AG04450 (cell line): ENCODE data around the gene PI16. TPM values are rescaled to one million over a fixed set of nuclear protein-coding genes. Genes with fewer than 3 reads are reported as not detected.

Source experiments
- CTCF ChIA-PET: fragments of 300-600, 350-600 bp; formaldehyde crosslinking; extraction: SDS; loops from one replicate; lab custom pipeline; 2022; ENCODE audit warnings: antibody characterized with exemption, inconsistent platforms; lab: Charles Lee
- POLR2A ChIA-PET: fragments of 350-600 bp; formaldehyde crosslinking; extraction: SDS; loops from one replicate; lab custom pipeline; 2021; ENCODE audit warnings: antibody characterized with exemption, inconsistent platforms; lab: Yijun Ruan, JAX
- DNase-seq: peaks from one replicate; pipeline ENCODE4 v3.0.0-alpha.2; 2011; ENCODE audit warnings: low read depth, low spot score
- H3K27ac ChIP-seq: one replicate; pipeline ENCODE4 v1.5.1; 2012; ENCODE audit warnings: low read depth, low read length, control low read depth
- H3K27me3 ChIP-seq: one replicate; pipeline ENCODE4 v1.6.0; 2012; ENCODE audit warnings: low read length; ENCODE audit not compliant: control insufficient read depth, insufficient read depth
- H3K4me3 ChIP-seq: 2 replicates; pipeline ENCODE4 v1.5.1; 2011; ENCODE audit warnings: mild to moderate bottlenecking, low read depth, low read length, control low read depth
- H3K9me3 ChIP-seq: 2 replicates; pipeline ENCODE4 v1.5.1; 2012; ENCODE audit warnings: low read length; ENCODE audit not compliant: control insufficient read depth, insufficient read depth
- polyA plus RNA-seq: library from polyadenylated mRNA; depleted of rRNA; stranded (reverse); fragments of >200 nt; gene quantifications from 2 replicates; pipeline ENCODE4 v1.2.3, GENCODE V29; 2011
- TF ChIP-seq, protein P1 (sequence below): IDR thresholded peaks from 2 replicates; pipeline ENCODE4 v1.5.1; 2011; ENCODE audit warnings: low read depth, low read length, control low read depth, inconsistent platforms

Gene PI16
- polyA plus RNA-seq, 1 experiment: 0.05 TPM

DNA sequence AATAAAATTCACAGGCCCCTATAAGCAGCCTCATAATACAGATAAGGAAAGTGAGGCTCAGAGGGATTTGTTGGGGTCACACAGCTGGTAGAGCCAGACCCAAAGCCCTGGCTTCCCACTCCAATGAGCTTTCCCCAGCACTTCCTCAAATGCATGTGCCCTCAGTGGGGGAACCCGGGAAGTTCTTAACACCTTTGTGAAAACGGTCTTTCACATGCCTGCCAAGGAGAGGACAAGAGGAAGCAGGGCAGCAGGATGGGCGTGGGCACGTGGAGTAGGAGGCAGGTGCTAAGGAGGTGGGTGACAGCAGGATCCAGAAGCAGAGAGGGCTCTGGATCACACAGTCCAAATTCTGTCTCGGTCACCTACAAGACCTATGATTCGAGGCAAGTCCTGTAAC is 598 bp downstream of the PI16 start:
- CTCF ChIA-PET: interaction anchor here (1.0 kb wide), 1 partner anchor 63 kb away, joined by 3 read pairs; no protein-coding TSS in a partner anchor
- H3K27me3 ChIP-seq: no peaks in the 10 kb centered on the region
- POLR2A ChIA-PET: no interaction called here
- peaks cover 2% of the 10 kb centered on the region; the same call in 1 of the 2 replicates for H3K9me3 ChIP-seq
- H3K4me3 ChIP-seq: no peak overlapping the region
- no peak for DNase-seq
- H3K27ac ChIP-seq: no peak overlapping the region
- TF ChIP-seq, protein P1, sequence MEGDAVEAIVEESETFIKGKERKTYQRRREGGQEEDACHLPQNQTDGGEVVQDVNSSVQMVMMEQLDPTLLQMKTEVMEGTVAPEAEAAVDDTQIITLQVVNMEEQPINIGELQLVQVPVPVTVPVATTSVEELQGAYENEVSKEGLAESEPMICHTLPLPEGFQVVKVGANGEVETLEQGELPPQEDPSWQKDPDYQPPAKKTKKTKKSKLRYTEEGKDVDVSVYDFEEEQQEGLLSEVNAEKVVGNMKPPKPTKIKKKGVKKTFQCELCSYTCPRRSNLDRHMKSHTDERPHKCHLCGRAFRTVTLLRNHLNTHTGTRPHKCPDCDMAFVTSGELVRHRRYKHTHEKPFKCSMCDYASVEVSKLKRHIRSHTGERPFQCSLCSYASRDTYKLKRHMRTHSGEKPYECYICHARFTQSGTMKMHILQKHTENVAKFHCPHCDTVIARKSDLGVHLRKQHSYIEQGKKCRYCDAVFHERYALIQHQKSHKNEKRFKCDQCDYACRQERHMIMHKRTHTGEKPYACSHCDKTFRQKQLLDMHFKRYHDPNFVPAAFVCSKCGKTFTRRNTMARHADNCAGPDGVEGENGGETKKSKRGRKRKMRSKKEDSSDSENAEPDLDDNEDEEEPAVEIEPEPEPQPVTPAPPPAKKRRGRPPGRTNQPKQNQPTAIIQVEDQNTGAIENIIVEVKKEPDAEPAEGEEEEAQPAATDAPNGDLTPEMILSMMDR: no peak

DNA sequence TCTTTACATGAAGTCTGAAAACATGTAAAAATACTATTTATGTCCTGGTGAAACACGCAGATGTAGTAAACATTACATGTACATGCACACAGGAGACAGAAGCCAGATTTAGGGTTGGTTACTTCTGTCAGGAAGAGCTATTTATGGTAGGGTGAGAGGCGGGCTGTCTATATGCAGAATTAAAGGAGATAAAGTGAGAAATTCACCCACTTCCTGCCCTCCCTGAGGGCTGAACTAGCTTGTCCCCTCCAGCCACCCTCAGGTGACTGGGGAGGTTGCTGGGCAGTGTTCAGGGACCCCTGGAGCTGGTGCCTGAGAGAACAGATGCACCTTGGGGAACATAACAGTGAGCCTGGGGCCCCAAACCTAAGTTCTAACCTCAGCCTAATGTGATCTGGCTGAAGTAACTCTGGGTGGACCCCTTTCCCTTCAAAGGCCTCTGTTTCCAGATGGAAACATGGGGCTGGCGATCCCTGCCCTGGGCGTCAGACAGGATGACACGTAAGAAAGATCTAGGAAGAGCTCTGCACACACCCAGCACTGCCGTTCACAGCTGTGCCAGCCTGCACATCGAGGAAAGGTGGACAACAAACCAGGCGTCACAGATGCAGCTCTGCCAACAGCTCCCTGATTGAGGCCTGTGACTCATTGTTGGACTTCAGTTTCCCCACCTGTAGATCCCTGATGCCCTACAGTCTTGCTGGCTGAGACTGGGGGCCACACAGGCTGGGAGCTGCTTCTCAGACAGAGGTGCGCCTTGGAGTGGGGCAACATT is 1.3 kb downstream of the PI16 start:
- H3K4me3 ChIP-seq: no peak overlapping the region
- TF ChIP-seq, protein P1: no peak
- no peak overlapping the region for H3K27ac ChIP-seq
- no peak for DNase-seq
- CTCF ChIA-PET: interaction anchor here (1.0 kb wide), 1 partner anchor 62 kb away, joined by 3 read pairs; no protein-coding TSS in a partner anchor
- no peaks in the 10 kb centered on the region; the same call in 1 of the 2 replicates for H3K9me3 ChIP-seq
- no peaks in the 10 kb centered on the region for H3K27me3 ChIP-seq
- POLR2A ChIA-PET: no interaction called here

DNA sequence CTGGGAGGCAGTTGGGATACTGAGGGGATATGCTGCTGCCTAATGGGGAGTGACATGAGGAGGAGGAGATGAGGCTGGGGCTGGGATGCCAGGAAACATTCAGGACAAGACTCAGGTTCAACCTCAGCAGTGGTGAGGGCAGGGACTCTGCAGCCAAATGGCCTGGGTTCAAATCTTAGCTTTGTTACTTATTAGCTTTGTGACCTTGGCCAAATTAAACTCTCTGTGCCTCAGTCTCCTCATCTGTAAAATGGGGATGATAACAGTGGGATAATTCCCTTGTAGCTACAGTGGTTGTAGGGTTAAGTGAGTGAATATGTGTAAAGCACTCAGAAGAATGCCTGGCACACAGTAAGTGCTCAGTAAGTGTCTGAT is 1.9 kb downstream of the PI16 start:
- H3K27ac ChIP-seq: no peak overlapping the region
- POLR2A ChIA-PET: no interaction called here
- no peak for DNase-seq
- no peaks in the 10 kb centered on the region for H3K27me3 ChIP-seq
- H3K4me3 ChIP-seq: no peak overlapping the region
- no peaks in the 10 kb centered on the region; the same call in 1 of the 2 replicates for H3K9me3 ChIP-seq
- TF ChIP-seq, protein P1: no peak
- CTCF ChIA-PET: interaction anchor here (0.9 kb wide), 1 partner anchor 71 kb away, joined by 3 read pairs; the partner anchor contains the start of gene C6orf89

DNA sequence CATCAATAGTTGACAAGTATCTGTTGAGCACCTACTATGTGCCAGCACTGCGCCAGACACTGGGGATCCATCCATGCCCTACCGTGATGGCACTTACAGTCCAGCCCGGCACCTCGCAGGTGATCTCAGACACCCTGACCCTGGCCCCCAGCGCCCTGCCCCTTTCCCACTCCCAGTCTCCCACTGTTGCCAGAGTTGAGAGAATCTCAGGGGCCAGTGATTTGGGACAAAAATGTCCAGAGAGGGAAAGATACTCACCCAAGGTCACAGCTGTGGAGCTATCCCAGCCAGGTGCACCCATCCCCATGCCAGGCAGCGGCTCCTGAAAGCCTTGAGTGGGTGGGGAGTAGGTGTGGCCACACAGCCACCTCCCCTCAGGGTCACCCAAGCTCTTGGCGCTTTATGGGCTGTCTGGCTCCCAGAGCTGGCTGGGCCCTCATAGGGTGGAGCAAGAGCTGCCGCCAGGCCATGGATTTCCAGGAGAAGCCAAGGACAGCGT is 3.3 kb downstream of the PI16 start:
- Histone ChIP-seq H3K27me3 (no peaks in the 10 kb centered on the region), H3K4me3 (no peak overlapping the region), H3K27ac (no peak overlapping the region), H3K9me3 (no peaks in the 10 kb centered on the region; the same call in 1 of the 2 replicates)
- POLR2A ChIA-PET: no interaction called here
- TF ChIP-seq, protein P1: no peak
- DNase-seq: no peak
- CTCF ChIA-PET: no interaction called here
